Activated T-helper 1 cell treated with anti-CD3 and anti-CD28 coated beads, Interleukin-12 subunit alpha, Interleukin-12 subunit beta, Interleukin-2, Interleukin-4 antibody, amounts not matched to agents 30 ng/mL and 10 ng/mL and 1 ng/mL, durations not matched to agents 14 hours and 24 hours and 36 hours (primary cell): Measurements from ENCODE around the gene APOC4. TPM values are rescaled to one million over a fixed set of nuclear protein-coding genes. Genes with fewer than 3 reads are reported as not detected.
A peak's percentile ranks its signal among the peaks of the same experiment; 100 is the strongest.
"Not testable (repeated sequence)": the region's sequence is repeated elsewhere in the genome, so short reads cannot be mapped to it uniquely, and the experiment has no call there.

Source experiments
- DNase-seq: peaks from one replicate; pipeline ENCODE4 v3.0.0; 2021; ENCODE audit warnings: low spot score
- H3K27ac Mint-ChIP-seq: one replicate; pipeline ENCODE4 v1.8.0; 2021; ENCODE audit warnings: mild to moderate bottlenecking, mixed read lengths
- H3K27me3 Mint-ChIP-seq: one replicate; pipeline ENCODE4 v1.8.0; 2022; ENCODE audit warnings: mild to moderate bottlenecking, moderate library complexity, mixed read lengths; ENCODE audit not compliant: insufficient read depth
- H3K36me3 Mint-ChIP-seq: one replicate; pipeline ENCODE4 v1.8.0; 2021; ENCODE audit warnings: low read depth, mixed read lengths
- H3K4me1 Mint-ChIP-seq: one replicate; pipeline ENCODE4 v1.8.0; 2021; ENCODE audit warnings: low read depth, mixed read lengths
- H3K4me3 Mint-ChIP-seq: one replicate; pipeline ENCODE4 v1.8.0; 2021; ENCODE audit warnings: mild to moderate bottlenecking, moderate library complexity, mixed read lengths
- H3K9me3 Mint-ChIP-seq: one replicate; pipeline ENCODE4 v1.8.0; 2021; ENCODE audit warnings: mixed read lengths
- intact Hi-C: fragments of 100-400 bp; cut with micrococcal nuclease; formaldehyde crosslinking; loops from one replicate; pipeline ENCODE4 v1.15.1; 2024
- total RNA-seq: library from RNA; stranded (reverse); gene quantifications from 2 replicates; pipeline ENCODE4 v1.2.3, GENCODE V29; 2022

APOC4 gene
- total RNA-seq, 1 donor from 2014 or later: not detected

GRCh38 chr19:44907613-44908012 lies 34.4 kb upstream of the APOC4 start:
- Mint-ChIP-seq H3K36me3 (peaks cover 10% of the 10 kb centered on the region), H3K4me1 (peaks cover 14% of the 10 kb centered on the region), H3K27ac (no peak overlapping the region), H3K4me3 (no peak overlapping the region), H3K9me3 (no peaks in the 10 kb centered on the region), H3K27me3 (peaks cover 23% of the 10 kb centered on the region)
- no peak for DNase-seq
- intact Hi-C loops: loop anchor here (2.0 kb wide), 1 partner anchor 19 kb away; no protein-coding TSS in a partner anchor

DNA sequence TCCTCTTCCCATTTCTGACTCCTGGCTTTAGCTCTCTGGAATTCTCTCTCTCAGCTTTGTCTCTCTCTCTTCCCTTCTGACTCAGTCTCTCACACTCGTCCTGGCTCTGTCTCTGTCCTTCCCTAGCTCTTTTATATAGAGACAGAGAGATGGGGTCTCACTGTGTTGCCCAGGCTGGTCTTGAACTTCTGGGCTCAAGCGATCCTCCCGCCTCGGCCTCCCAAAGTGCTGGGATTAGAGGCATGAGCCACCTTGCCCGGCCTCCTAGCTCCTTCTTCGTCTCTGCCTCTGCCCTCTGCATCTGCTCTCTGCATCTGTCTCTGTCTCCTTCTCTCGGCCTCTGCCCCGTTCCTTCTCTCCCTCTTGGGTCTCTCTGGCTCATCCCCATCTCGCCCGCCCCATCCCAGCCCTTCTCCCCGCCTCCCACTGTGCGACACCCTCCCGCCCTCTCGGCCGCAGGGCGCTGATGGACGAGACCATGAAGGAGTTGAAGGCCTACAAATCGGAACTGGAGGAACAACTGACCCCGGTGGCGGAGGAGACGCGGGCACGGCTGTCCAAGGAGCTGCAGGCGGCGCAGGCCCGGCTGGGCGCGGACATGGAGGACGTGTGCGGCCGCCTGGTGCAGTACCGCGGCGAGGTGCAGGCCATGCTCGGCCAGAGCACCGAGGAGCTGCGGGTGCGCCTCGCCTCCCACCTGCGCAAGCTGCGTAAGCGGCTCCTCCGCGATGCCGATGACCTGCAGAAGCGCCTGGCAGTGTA lies 33.8 kb upstream of the APOC4 start:
- Mint-ChIP-seq H3K9me3 (no peaks in the 10 kb centered on the region), H3K4me3 (no peak overlapping the region), H3K4me1 (peaks cover 14% of the 10 kb centered on the region), H3K27ac (no peak overlapping the region), H3K27me3 (peaks cover 27% of the 10 kb centered on the region), H3K36me3 (peaks cover 9% of the 10 kb centered on the region)
- no peak for DNase-seq
- intact Hi-C loops: no loop called here

- Mint-ChIP-seq H3K9me3 (no peaks in the 10 kb centered on the region), H3K4me3 (no peak overlapping the region), H3K4me1 (peaks cover 19% of the 10 kb centered on the region), H3K27ac (no peak overlapping the region), H3K27me3 (peaks cover 33% of the 10 kb centered on the region), H3K36me3 (peaks cover 4% of the 10 kb centered on the region)
- intact Hi-C loops: no loop called here
- DNase-seq: no peak
Observed at GRCh38 chr19:44908836-44909261, 33.2 kb upstream of the APOC4 start.

GRCh38 chr19:44909775-44910174 lies 32.3 kb upstream of the APOC4 start:
- no peaks in the 10 kb centered on the region for H3K9me3 Mint-ChIP-seq
- H3K4me1 Mint-ChIP-seq: peaks cover 28% of the 10 kb centered on the region
- H3K27ac Mint-ChIP-seq: no peak overlapping the region
- no peak for DNase-seq
- H3K36me3 Mint-ChIP-seq: no peaks in the 10 kb centered on the region
- H3K27me3 Mint-ChIP-seq: peaks cover 34% of the 10 kb centered on the region
- H3K4me3 Mint-ChIP-seq: no peak overlapping the region
- intact Hi-C loops: no loop called here

DNA sequence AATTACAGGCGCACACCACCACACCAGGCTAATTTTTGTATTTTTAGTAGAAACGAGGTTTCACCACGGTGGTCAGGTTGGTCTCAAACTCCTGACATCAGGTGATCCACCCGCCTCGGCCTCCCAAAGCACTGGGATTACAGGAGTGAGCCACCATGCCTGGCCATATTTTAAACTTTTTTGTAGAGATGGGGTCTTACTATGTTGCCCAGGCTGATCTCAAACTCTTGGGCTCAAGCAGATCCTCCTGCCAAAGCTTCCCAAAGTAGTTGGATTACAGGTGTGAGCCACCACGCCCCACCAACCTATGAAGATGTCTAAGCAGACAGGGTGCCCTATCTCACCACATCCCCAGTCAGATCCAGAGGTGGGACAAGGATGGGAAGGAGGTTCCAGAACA lies 30.1 kb upstream of the APOC4 start:
- intact Hi-C loops, H3K36me3 Mint-ChIP-seq, DNase-seq, H3K27ac Mint-ChIP-seq, H3K4me3 Mint-ChIP-seq, H3K9me3 Mint-ChIP-seq: not testable (repeated sequence)
- Mint-ChIP-seq H3K27me3 (peaks cover 26% of the 10 kb centered on the region), H3K4me1 (peaks cover 24% of the 10 kb centered on the region)

DNA sequence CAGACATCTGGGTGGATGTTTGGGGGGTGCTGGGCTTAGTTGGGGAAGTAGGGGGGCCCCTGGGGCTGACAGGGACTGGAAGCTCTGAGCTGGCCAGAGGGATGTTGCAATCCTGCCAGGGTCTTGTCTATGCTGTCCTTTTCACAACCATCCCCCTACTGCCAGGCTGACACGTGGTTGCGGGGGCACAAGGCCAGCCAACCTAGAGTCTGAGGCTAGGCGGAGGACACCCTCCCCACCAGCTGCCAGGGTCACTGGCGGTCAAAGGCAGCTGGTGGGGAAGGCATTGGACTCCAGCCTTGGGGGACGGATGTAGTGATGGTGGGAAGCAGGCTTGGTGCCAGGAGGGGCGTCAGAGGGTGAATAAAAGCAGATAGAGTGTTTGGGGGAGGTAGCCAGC lies 29.2 kb upstream of the APOC4 start:
- peak overlapping the region; percentile 68 for H3K4me3 Mint-ChIP-seq
- intact Hi-C loops: no loop called here

GRCh38 chr19:44913512-44914432 lies 28.3 kb upstream of the APOC4 start:
- H3K27ac Mint-ChIP-seq: peak overlapping the region; percentile 72
- peak overlapping the region; percentile 94 for H3K4me3 Mint-ChIP-seq
- H3K9me3 Mint-ChIP-seq, DNase-seq, H3K36me3 Mint-ChIP-seq, intact Hi-C loops: not testable (repeated sequence)
- H3K4me1 Mint-ChIP-seq: peaks cover 24% of the 10 kb centered on the region
- peaks cover 20% of the 10 kb centered on the region for H3K27me3 Mint-ChIP-seq

More for the DNA sequence above, 29.2 kb upstream of the APOC4 start:
- H3K27me3 Mint-ChIP-seq: peaks cover 23% of the 10 kb centered on the region
- H3K36me3 Mint-ChIP-seq: no peaks in the 10 kb centered on the region
- no peaks in the 10 kb centered on the region for H3K9me3 Mint-ChIP-seq
- DNase-seq: no peak
- peak overlapping the region; percentile 34 for H3K27ac Mint-ChIP-seq
- H3K4me1 Mint-ChIP-seq: peaks cover 24% of the 10 kb centered on the region

GRCh38 chr19:44914433-44915206 lies 27.4 kb upstream of the APOC4 start, which contains the start of gene APOC1:
TSS of gene APOC1 (plus strand) at chr19:44914608. CDS start at chr19:44914892, 284 bp downstream.
- intact Hi-C loops: loop anchor here (1.0 kb wide), 3 partner anchors 13 to 40 kb away; no protein-coding TSS in a partner anchor
- H3K36me3 Mint-ChIP-seq: not testable (repeated sequence)

DNA sequence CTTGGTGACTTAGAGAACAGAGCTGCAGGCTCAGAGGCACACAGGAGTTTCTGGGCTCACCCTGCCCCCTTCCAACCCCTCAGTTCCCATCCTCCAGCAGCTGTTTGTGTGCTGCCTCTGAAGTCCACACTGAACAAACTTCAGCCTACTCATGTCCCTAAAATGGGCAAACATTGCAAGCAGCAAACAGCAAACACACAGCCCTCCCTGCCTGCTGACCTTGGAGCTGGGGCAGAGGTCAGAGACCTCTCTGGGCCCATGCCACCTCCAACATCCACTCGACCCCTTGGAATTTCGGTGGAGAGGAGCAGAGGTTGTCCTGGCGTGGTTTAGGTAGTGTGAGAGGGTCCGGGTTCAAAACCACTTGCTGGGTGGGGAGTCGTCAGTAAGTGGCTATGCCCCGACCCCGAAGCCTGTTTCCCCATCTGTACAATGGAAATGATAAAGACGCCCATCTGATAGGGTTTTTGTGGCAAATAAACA lies 17.8 kb upstream of the APOC4 start:
- intact Hi-C loops: no loop called here
- Mint-ChIP-seq H3K27ac (no peak overlapping the region), H3K36me3 (no peaks in the 10 kb centered on the region), H3K4me3 (no peak overlapping the region), H3K9me3 (no peaks in the 10 kb centered on the region), H3K4me1 (peaks cover 5% of the 10 kb centered on the region), H3K27me3 (peaks cover 17% of the 10 kb centered on the region)
- DNase-seq: no peak

More at GRCh38 chr19:44914433-44915206, 27.4 kb upstream of the APOC4 start, which contains the start of gene APOC1:
- peaks cover 24% of the 10 kb centered on the region for H3K4me1 Mint-ChIP-seq
- H3K9me3 Mint-ChIP-seq: not testable (repeated sequence)
- peak within 1 kb of the TSS; percentile 92 for H3K27ac Mint-ChIP-seq
- peak; percentile 74 for DNase-seq
- peak within 1 kb of the TSS; percentile 94 for H3K4me3 Mint-ChIP-seq
- peaks cover 20% of the 10 kb centered on the region for H3K27me3 Mint-ChIP-seq

GRCh38 chr19:44925114-44925891 lies 16.7 kb upstream of the APOC4 start:
- no peak overlapping the region for H3K27ac Mint-ChIP-seq
- H3K9me3 Mint-ChIP-seq: no peaks in the 10 kb centered on the region
- intact Hi-C loops: no loop called here
- H3K36me3 Mint-ChIP-seq: no peaks in the 10 kb centered on the region
- peaks cover 17% of the 10 kb centered on the region for H3K27me3 Mint-ChIP-seq
- no peak overlapping the region for H3K4me3 Mint-ChIP-seq
- DNase-seq: no peak
- H3K4me1 Mint-ChIP-seq: peaks cover 5% of the 10 kb centered on the region

DNA sequence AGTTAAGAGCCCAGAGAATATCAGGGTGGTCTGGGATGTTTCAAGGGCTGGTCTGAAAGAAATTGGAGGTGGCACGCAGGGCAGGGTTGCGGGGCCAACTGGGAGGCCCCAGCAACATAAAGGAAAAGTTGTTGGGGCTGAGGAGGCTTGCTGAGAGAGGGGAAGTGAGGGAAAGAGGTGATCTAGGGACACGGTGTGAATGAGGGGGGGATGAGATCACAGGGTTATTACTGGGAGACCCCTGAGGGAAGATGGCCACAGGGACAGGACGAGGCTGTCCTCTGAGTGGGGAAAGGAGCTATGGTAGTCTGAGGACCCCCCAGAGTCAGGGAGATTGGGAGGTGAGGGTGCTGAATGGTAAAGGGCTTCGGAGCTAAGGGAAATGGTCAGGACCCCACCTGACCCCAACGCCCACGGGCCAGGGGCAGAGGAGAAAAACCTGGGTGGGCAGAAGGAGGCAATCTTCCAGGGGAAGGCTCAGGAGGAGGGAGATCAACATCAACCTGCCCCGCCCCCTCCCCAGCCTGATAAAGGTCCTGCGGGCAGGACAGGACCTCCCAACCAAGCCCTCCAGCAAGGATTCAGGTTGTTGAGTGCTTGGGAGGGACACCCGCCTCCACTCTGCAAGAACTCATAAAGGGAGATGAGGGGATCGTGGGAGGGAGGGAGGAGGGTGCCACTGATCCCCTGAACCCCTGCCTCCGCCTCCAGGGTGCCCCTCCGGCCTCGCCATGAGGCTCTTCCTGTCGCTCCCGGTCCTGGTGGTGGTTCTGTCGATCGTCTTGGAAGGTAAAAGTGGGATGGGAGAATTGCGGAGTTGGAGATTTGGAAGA lies 15.6 kb upstream of the APOC4 start:
- Mint-ChIP-seq H3K27me3 (peaks cover 17% of the 10 kb centered on the region), H3K4me3 (peak overlapping the region; percentile 60), H3K27ac (peak overlapping the region; percentile 65)
- not testable (repeated sequence) for H3K4me1 Mint-ChIP-seq, DNase-seq, H3K36me3 Mint-ChIP-seq, H3K9me3 Mint-ChIP-seq
- intact Hi-C loops: loop anchor here (1.0 to 2.0 kb wide), 3 partner anchors 11 to 113 kb away; partner anchors contain the start of gene CLASRP
